HepG2 (cell line): ENCODE data around the gene ANKRD13C.
"Not testable (repeated sequence)": the region's sequence is repeated elsewhere in the genome, so short reads cannot be mapped to it uniquely, and the experiment has no call there.

Experiments used
- CCAR2 ChIP-seq: fragments of 200-400 bp; formaldehyde crosslinking; optimal IDR thresholded peaks from 2 replicates; pipeline ENCODE3; 2018; ENCODE audit warnings: low read depth, mild to moderate bottlenecking, low read length, moderate library complexity
- NFKBIZ ChIP-seq: IDR thresholded peaks from 2 replicates; pipeline ENCODE4 v1.6.1; 2018; ENCODE audit warnings: missing genetic modification reagents, missing compliant biosample characterization
- SP1 ChIP-seq, 2 experiments: fragments of 450-650 bp in 1 of 2; sonication (generic) in 1 of 2; formaldehyde crosslinking in 1 of 2; IDR thresholded peaks; 2 replicates each; pipeline versions ENCODE4 v1.4.0 to v1.6.1; 2016 to 2020; ENCODE audit warnings: missing genetic modification reagents in 1 of 2
- TBX2 ChIP-seq: sonication (generic); formaldehyde crosslinking; IDR thresholded peaks from 2 replicates; pipeline ENCODE4 v1.5.0; 2020; ENCODE audit warnings: missing genetic modification reagents, mild to moderate bottlenecking, borderline replicate concordance
- ZNF136 ChIP-seq: sonication (generic); formaldehyde crosslinking; IDR thresholded peaks from 2 replicates; pipeline ENCODE4 v1.8.1; 2022; ENCODE audit warnings: low read depth, mild to moderate bottlenecking, moderate library complexity, missing genetic modification reagents
- ZNF160 ChIP-seq: sonication (generic); formaldehyde crosslinking; IDR thresholded peaks from 2 replicates; pipeline ENCODE4 v1.8.0; 2022; ENCODE audit warnings: mild to moderate bottlenecking, inconsistent platforms, missing genetic modification reagents
- TF ChIP-seq, protein P1 (sequence below): IDR thresholded peaks from 2 replicates; pipeline ENCODE4 v1.6.1; 2012; ENCODE audit warnings: inconsistent platforms
- TF ChIP-seq, protein P2 (sequence below): sonication (generic); formaldehyde crosslinking; IDR thresholded peaks from 2 replicates; pipeline ENCODE4 v1.4.0; 2020; ENCODE audit warnings: missing genetic modification reagents

DNA sequence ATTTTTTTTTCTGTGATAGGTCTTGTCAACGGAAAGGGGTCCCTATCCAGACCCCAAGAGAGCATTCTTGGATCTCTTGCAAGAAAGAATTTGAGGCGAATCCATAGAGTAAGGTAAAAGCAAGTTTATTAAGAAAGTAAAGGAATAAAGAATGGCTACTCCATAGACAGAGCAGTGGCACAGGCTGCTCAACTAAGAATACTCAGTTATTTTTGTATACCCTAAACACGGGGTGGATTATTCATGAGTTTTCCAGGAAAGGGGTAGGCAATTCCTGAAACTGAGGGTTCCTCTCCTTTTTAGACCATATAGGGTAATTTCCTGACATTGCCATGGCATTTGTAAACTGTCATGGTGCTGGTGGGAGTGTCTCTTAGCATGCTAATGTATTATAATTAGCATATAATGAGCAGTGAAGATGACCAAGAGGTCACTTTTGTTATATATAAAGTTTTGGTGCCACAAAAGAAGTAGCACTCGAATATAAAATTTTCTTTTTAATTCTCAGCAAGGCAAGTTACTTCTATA, 12.0 kb upstream of the ANKRD13C start:
- TF ChIP-seq ZNF136 (CRISPR knock-in tag); NFKBIZ (CRISPR knock-in tag); CCAR2; ZNF160 (CRISPR knock-in tag); SP1 (IDR thresholded peaks at IDR 0.05); SP1 (CRISPR knock-in tag; IDR thresholded peaks at IDR 0.05); TBX2 (CRISPR knock-in tag): not testable (repeated sequence)
- TF ChIP-seq, protein P1, sequence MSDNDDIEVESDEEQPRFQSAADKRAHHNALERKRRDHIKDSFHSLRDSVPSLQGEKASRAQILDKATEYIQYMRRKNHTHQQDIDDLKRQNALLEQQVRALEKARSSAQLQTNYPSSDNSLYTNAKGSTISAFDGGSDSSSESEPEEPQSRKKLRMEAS, result not testable (repeated sequence)
- TF ChIP-seq, protein P2, sequence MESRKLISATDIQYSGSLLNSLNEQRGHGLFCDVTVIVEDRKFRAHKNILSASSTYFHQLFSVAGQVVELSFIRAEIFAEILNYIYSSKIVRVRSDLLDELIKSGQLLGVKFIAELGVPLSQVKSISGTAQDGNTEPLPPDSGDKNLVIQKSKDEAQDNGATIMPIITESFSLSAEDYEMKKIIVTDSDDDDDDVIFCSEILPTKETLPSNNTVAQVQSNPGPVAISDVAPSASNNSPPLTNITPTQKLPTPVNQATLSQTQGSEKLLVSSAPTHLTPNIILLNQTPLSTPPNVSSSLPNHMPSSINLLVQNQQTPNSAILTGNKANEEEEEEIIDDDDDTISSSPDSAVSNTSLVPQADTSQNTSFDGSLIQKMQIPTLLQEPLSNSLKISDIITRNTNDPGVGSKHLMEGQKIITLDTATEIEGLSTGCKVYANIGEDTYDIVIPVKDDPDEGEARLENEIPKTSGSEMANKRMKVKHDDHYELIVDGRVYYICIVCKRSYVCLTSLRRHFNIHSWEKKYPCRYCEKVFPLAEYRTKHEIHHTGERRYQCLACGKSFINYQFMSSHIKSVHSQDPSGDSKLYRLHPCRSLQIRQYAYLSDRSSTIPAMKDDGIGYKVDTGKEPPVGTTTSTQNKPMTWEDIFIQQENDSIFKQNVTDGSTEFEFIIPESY (CRISPR knock-in tag), result not testable (repeated sequence)
